GM18505 (cell line): Measurements from ENCODE around the gene MANEA.

ENCODE experiments used
- ATAC-seq: cut with Tn5 transposase; IDR thresholded peaks from one replicate; pipeline ENCODE4 v1.9.1; 2021; ENCODE audit not compliant: unreplicated experiment
- POLR2A ChIP-seq: IDR thresholded peaks from 4 replicates; pipeline ENCODE4 v1.6.1; 2011; ENCODE audit warnings: borderline replicate concordance; ENCODE audit not compliant: insufficient read depth, insufficient read length; ENCODE audit errors: extremely low read depth

Gene MANEA

GRCh38 chr6:95601133-95601532 lies 23.8 kb downstream of the MANEA start:
- TF ChIP-seq POLR2A, result no peak
- no peak for ATAC-seq

DNA sequence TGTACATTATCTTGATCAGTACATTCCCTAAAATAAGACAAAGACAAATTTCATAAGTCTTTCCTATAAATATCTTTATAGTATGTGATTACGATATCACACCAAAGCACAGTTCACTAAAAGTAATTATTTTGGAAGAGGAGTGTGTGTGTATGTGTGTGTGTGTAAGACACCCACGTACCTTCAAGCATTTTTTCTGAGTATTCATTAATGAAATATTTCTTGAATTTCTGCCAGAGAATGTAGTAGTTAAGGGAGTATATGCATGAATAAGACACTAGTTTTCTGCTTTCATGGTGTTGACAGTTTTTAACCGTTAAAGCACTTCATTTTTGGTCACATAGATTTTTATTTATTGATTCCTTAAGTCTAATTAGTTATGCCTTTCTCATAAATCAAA lies 36.8 kb downstream of the MANEA start:
- no peak for ATAC-seq
- no peak for TF ChIP-seq POLR2A

DNA sequence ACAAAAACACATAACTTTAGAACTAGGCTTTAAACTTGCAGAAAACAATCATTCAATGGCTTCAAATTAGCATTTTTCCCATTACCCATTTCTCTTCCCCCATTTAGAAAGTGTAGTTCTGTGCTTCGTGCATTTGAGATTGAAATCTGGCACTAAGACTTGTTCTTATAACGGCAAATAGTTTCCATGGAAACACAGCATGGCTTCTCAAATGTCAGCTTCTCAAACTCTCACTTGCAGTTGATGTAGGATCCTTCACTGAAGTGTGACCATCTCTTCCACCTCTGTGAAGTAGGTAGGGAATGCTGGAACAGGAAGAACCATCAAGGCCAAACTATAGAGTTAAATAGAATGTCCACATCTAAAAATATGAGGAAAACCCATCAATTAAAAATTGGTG lies 52.2 kb downstream of the MANEA start:
- no peak for ATAC-seq
- no peak for TF ChIP-seq POLR2A

- TF ChIP-seq POLR2A, result no peak
Observed at GRCh38 chr6:95636552-95637431, 59.5 kb downstream of the MANEA start.

GRCh38 chr6:95648636-95649035 lies 71.3 kb downstream of the MANEA start:
- TF ChIP-seq POLR2A, result no peak
- no peak for ATAC-seq

More at GRCh38 chr6:95636552-95637431, 59.5 kb downstream of the MANEA start:
- no peak for ATAC-seq

DNA sequence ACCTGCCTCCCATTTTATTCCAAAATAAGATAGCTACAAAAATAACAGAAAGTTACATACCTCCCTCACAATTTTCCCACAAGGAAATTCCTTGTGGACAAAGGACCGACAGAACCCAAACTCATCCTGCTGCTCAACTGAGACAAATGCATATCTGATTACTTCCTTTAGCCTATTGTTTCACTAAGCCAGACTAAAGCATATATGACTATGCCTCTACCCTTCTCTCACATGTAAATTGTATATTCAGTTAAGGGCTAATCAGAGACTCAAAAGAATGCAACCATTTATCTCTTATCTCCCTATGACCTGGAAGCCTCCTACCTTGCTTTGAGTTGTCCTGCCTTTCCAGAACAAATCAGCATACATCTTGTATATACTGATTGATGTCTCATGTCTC lies 72.1 kb downstream of the MANEA start:
- no peak for TF ChIP-seq POLR2A
- ATAC-seq, result no peak

DNA sequence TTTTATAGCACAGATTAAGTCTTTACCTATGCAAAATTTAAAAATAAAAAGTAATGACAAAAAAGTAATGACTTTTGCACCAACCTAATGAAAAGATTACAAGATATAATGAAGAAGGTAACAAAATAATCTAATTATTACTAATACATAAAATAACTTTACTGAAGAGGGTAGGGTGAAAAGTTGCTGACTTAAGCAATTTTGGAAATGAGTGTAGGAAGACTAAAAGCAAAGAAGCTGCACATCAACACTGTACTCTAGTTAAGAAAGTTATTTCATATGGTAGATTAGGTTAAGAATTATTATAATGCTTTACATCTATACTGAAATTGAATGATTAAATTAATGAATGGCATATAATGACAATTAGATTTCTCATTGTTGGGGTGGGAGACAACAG lies 76.8 kb downstream of the MANEA start:
- no peak for TF ChIP-seq POLR2A
- ATAC-seq, result no peak

GRCh38 chr6:95658886-95659285 lies 81.6 kb downstream of the MANEA start:
- ATAC-seq, result no peak
- TF ChIP-seq POLR2A, result no peak
